H1 (cell line): ENCODE data around the gene TPM1. TPM values are rescaled to one million over a fixed set of nuclear protein-coding genes. Genes with fewer than 3 reads are reported as not detected.

ENCODE experiments used
- CTCF ChIA-PET: fragments of 300-600 bp; sonication (Branson Sonifier 250); formaldehyde crosslinking; loops from one replicate; lab custom pipeline; 2021; ENCODE audit not compliant: partially characterized antibody; lab: Charles Lee
- POLR2A ChIA-PET: fragments of 300-600 bp; sonication (Branson Sonifier 250); formaldehyde crosslinking; loops from one replicate; lab custom pipeline; 2021; ENCODE audit warnings: inconsistent platforms; ENCODE audit not compliant: partially characterized antibody; lab: Charles Lee
- DNase-seq, 2 experiments: peaks; one replicate each; pipeline versions ENCODE4 v3.0.0 to v3.0.0-alpha.2; 2010 to 2022; ENCODE audit warnings: low spot score in 2 of 2, low read depth in 1 of 2, mixed read lengths in 1 of 2
- FAIRE-seq: peaks from 2 replicates; lab custom pipeline; 2011; peaks lifted over from hg19 to GRCh38; lab: Jason Lieb, UNC
- H2AFZ ChIP-seq: 2 replicates; pipeline ENCODE4 v1.8.1; 2012; ENCODE audit warnings: low read length, inconsistent platforms
- H2AK5ac ChIP-seq: 2 replicates; pipeline ENCODE4 v1.6.1; 2013; ENCODE audit warnings: low read depth, low read length
- H2BK120ac ChIP-seq: replicated peaks from 2 replicates; pipeline ENCODE3; 2013; ENCODE audit warnings: low read depth, low read length, inconsistent platforms
- H2BK12ac ChIP-seq: 2 replicates; pipeline ENCODE4 v1.6.1; 2013; ENCODE audit warnings: low read depth, low read length
- H2BK15ac ChIP-seq: 2 replicates; pipeline ENCODE4 v1.6.1; 2013; ENCODE audit warnings: low read length
- H2BK20ac ChIP-seq: 2 replicates; pipeline ENCODE4 v1.6.1; 2013; ENCODE audit warnings: low read length
- H2BK5ac ChIP-seq: 2 replicates; pipeline ENCODE4 v1.6.1; 2013; ENCODE audit warnings: low read depth, low read length
- H3K14ac ChIP-seq: 2 replicates; pipeline ENCODE4 v1.6.1; 2013; ENCODE audit warnings: inconsistent platforms; ENCODE audit not compliant: insufficient read length
- H3K18ac ChIP-seq: 2 replicates; pipeline ENCODE4 v1.6.1; 2013; ENCODE audit warnings: low read length; ENCODE audit errors: extremely low read depth
- H3K23ac ChIP-seq: 2 replicates; pipeline ENCODE4 v1.6.1; 2013; ENCODE audit warnings: inconsistent platforms; ENCODE audit not compliant: insufficient read length
- H3K23me2 ChIP-seq: 2 replicates; pipeline ENCODE4 v1.6.1; 2013; ENCODE audit warnings: low read depth, low read length
- H3K27ac ChIP-seq: 2 replicates; pipeline ENCODE4 v1.6.1; 2011; ENCODE audit warnings: low read depth, low read length, inconsistent platforms
- H3K27me3 ChIP-seq, 4 experiments: replicated peaks in 1 of 4; 1 replicate in 1 of 4; 2 replicates in 3 of 4; pipeline versions ENCODE4 v1.6.1 to v1.8.1; 2011 to 2013; ENCODE audit warnings: low read length in 3 of 4, mild to moderate bottlenecking in 3 of 4, inconsistent platforms in 2 of 4, mixed read lengths in 2 of 4, moderate library complexity in 1 of 4; ENCODE audit not compliant: control insufficient read depth in 3 of 4, insufficient read depth in 3 of 4; ENCODE audit errors: extremely low read depth in 1 of 4
- H3K36me3 ChIP-seq, 4 experiments: 2 replicates each; pipeline versions ENCODE4 v1.6.1 to v1.8.1; 2011 to 2013; ENCODE audit warnings: mild to moderate bottlenecking in 4 of 4, low read length in 3 of 4, moderate library complexity in 2 of 4, control low read depth in 1 of 4, inconsistent platforms in 1 of 4; ENCODE audit not compliant: insufficient read depth in 4 of 4, control insufficient read depth in 2 of 4
- H3K4ac ChIP-seq: replicated peaks from 2 replicates; pipeline ENCODE3; 2013; ENCODE audit warnings: low read length, low read depth, mixed read lengths, inconsistent platforms; ENCODE audit not compliant: insufficient read length
- H3K4me1 ChIP-seq, 4 experiments: replicated peaks in 1 of 4; 1 replicate in 1 of 4; 2 replicates in 3 of 4; pipeline versions ENCODE4 v1.6.1 to v1.8.1; 2011 to 2013; ENCODE audit warnings: low read length in 3 of 4, inconsistent platforms in 2 of 4, mixed read lengths in 1 of 4; ENCODE audit not compliant: insufficient read depth in 4 of 4, control insufficient read depth in 3 of 4
- H3K4me2 ChIP-seq, 2 experiments: 2 replicates each; pipeline versions ENCODE4 v1.6.1 to v1.8.1; 2011 to 2013; ENCODE audit warnings: low read depth in 2 of 2, low read length in 2 of 2, control low read depth in 1 of 2, inconsistent platforms in 1 of 2, mild to moderate bottlenecking in 1 of 2; ENCODE audit not compliant: insufficient read depth in 1 of 2
- H3K4me3 ChIP-seq, 4 experiments: fragments of 200-600, 300-600 bp in 1 of 4; sonication (generic), shearing (Covaris generic), sonication (Bioruptor Twin) in 1 of 4; 2 replicates each; pipeline versions ENCODE4 v1.5.1 to v1.8.1; 2011 to 2016; ENCODE audit warnings: low read length in 4 of 4, low read depth in 3 of 4, control low read depth in 2 of 4, inconsistent platforms in 2 of 4, mild to moderate bottlenecking in 2 of 4, mixed read lengths in 1 of 4, moderate library complexity in 1 of 4; ENCODE audit not compliant: insufficient read depth in 2 of 4; ENCODE audit errors: extremely low read depth in 1 of 4
- H3K56ac ChIP-seq: replicated peaks from 2 replicates; pipeline ENCODE3; 2013; ENCODE audit warnings: low read depth, mild to moderate bottlenecking, mixed read lengths, low read length, inconsistent platforms; ENCODE audit not compliant: insufficient read length
- H3K79me1 ChIP-seq: 2 replicates; pipeline ENCODE4 v1.6.1; 2013; ENCODE audit warnings: low read depth, low read length, control low read depth
- H3K79me2 ChIP-seq, 2 experiments: 2 replicates each; pipeline versions ENCODE4 v1.6.1 to v1.8.1; 2012 to 2013; ENCODE audit warnings: low read length in 2 of 2, mild to moderate bottlenecking in 2 of 2, inconsistent platforms in 1 of 2; ENCODE audit not compliant: insufficient read depth in 2 of 2, control insufficient read depth in 1 of 2
- H3K9ac ChIP-seq, 4 experiments: replicated peaks in 1 of 4; 1 replicate in 1 of 4; 2 replicates in 3 of 4; pipeline versions ENCODE4 v1.6.1 to v1.8.1; 2011 to 2013; ENCODE audit warnings: low read depth in 3 of 4, low read length in 3 of 4, control low read depth in 2 of 4, mild to moderate bottlenecking in 2 of 4, moderate library complexity in 2 of 4, inconsistent platforms in 1 of 4; ENCODE audit errors: extremely low read depth in 1 of 4
- H3K9me3 ChIP-seq, 2 experiments: 2 replicates each; pipeline versions ENCODE4 v1.6.1 to v1.8.1; 2012 to 2013; ENCODE audit warnings: mild to moderate bottlenecking in 2 of 2, moderate library complexity in 2 of 2, control low read depth in 1 of 2, inconsistent platforms in 1 of 2, low read depth in 1 of 2, low read length in 1 of 2, mixed read lengths in 1 of 2; ENCODE audit not compliant: insufficient read depth in 2 of 2
- H4K20me1 ChIP-seq, 2 experiments: replicated peaks in 1 of 2; 2 replicates each; pipeline versions ENCODE3 to v1.8.1; 2011 to 2013; ENCODE audit warnings: inconsistent platforms in 2 of 2, low read length in 2 of 2, mild to moderate bottlenecking in 1 of 2; ENCODE audit not compliant: insufficient read depth in 2 of 2, control insufficient read depth in 1 of 2
- H4K5ac ChIP-seq: 2 replicates; pipeline ENCODE4 v1.6.1; 2013; ENCODE audit warnings: low read length, low read depth, mixed read lengths, inconsistent platforms; ENCODE audit not compliant: insufficient read length
- H4K8ac ChIP-seq: 2 replicates; pipeline ENCODE4 v1.8.0; 2013; ENCODE audit warnings: mild to moderate bottlenecking, moderate library complexity, low read length, inconsistent platforms; ENCODE audit not compliant: insufficient read depth; ENCODE audit errors: extremely low read depth
- H4K91ac ChIP-seq: replicated peaks from 2 replicates; pipeline ENCODE3; 2013; ENCODE audit warnings: low read length, mixed read lengths, inconsistent platforms; ENCODE audit not compliant: insufficient read length
- EP300 ChIP-seq, 2 experiments: IDR thresholded peaks; 1 replicate in 1 of 2; 2 replicates in 1 of 2; pipeline ENCODE4 v1.6.1; 2011 to 2012; ENCODE audit warnings: low read depth in 2 of 2, low read length in 2 of 2, mild to moderate bottlenecking in 2 of 2, borderline replicate concordance in 1 of 2, inconsistent platforms in 1 of 2, moderate library complexity in 1 of 2
- RXRA ChIP-seq: IDR thresholded peaks from 2 replicates; pipeline ENCODE4 v1.6.1; 2011; ENCODE audit warnings: low read depth, mild to moderate bottlenecking, low read length, moderate library complexity; ENCODE audit not compliant: insufficient read depth
- TAF7 ChIP-seq: optimal IDR thresholded peaks from 2 replicates; pipeline ENCODE3; 2011; ENCODE audit warnings: low read depth, mild to moderate bottlenecking, inconsistent platforms, low read length, moderate library complexity, borderline replicate concordance
- TCF12 ChIP-seq: IDR thresholded peaks from 2 replicates; pipeline ENCODE4 v1.6.1; 2011; ENCODE audit warnings: low read depth, mild to moderate bottlenecking, low read length
- WGBS, 2 experiments: shearing (Covaris generic) in 1 of 2; methylation state at CpG; one replicate each; pipeline versions ENCODE4 v1.1.6 to v1.1.7; 2013 to 2015; ENCODE audit warnings: low lambda C conversion rate in 2 of 2, mixed read lengths in 2 of 2, inconsistent platforms in 1 of 2, low coverage in 1 of 2, missing lambda C conversion rate in 1 of 2; ENCODE audit not compliant: insufficient replicate concordance in 2 of 2, insufficient coverage in 1 of 2, insufficient read length in 1 of 2; ENCODE audit errors: extremely low coverage in 1 of 2, missing lambda C conversion rate in 1 of 2; 5-methylcytosine and 5-hydroxymethylcytosine counted together
- polyA plus RNA-seq, 7 experiments: library from polyadenylated mRNA; depleted of rRNA in 3 of 7; stranded (reverse) in 5 of 7; unstranded in 2 of 7; fragments of >200 nt in 5 of 7; fragments of 200-250 nt in 2 of 7; gene quantifications; 1 replicate in 5 of 7; 2 replicates in 1 of 7; 4 replicates in 1 of 7; pipeline versions ENCODE4 v1.2.1 to v1.2.3, GENCODE V29; 2011 to 2013; ENCODE audit warnings: missing spikeins in 2 of 7, mixed read lengths in 2 of 7
- total RNA-seq: library from RNA; stranded (reverse); fragmentation: NEBNext Ultra II Directional; extraction: Animal tissue kit (Norgen Biotek cat#: 25700); gene quantifications from 2 replicates; pipeline ENCODE4 v1.2.1, GENCODE V29; 2021

The TPM1 gene
- total and polyA plus RNA-seq, 2 of the 8 experiments (the other 6 are each of a cell fraction or from before 2014, with no cell fraction given) = 258 to 579 TPM

DNA sequence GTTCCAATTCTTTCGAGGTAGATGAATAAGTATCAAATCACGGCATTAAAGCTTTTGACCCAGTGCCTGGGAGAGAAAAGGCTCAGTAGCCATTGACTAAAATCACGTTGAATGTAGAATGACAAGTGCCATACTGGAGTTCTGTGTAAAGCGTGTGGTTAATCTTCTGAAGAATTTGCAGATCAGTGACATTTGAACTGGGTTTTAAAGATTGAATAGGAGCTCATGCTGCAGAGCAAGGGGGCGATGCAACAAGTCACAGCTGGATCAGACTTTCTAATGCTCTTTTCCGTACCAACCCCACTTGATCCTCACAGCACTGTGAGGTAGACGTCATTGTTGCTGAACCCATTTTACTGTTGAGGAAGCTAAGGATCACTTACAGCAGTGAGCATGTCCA is 49.5 kb upstream of the TPM1 start:
- H2AFZ ChIP-seq = no peak overlapping the region
- no peak overlapping the region for H4K8ac ChIP-seq
- H3K79me1 ChIP-seq = no peaks in the 10 kb centered on the region
- no peak overlapping the region for H3K27ac ChIP-seq
- FAIRE-seq (no peak), DNase-seq (no peak)
- H2BK12ac ChIP-seq = no peak overlapping the region
- H3K23me2 ChIP-seq = no peaks in the 10 kb centered on the region
- no peaks in the 10 kb centered on the region for H4K20me1 ChIP-seq
- no peaks in the 10 kb centered on the region for H3K9me3 ChIP-seq
- H3K79me2 ChIP-seq = no peaks in the 10 kb centered on the region
- POLR2A ChIA-PET = interaction anchor here (1.0 to 1.4 kb wide), 2 partner anchors 14 to 61 kb away, joined by 3 to 5 read pairs; no protein-coding TSS in a partner anchor
- H3K36me3 ChIP-seq = no peaks in the 10 kb centered on the region
- H3K4me1 ChIP-seq = peaks cover 0 to 4% (median under 1%) of the 10 kb centered on the region in 4 experiments; a peak in 4 of 7 replicates
- WGBS, 2 experiments = 84% methylated on average over 7 of the region's 7 CpGs; no CpG with 5 or more reads in 1 of the 2 experiments
- H3K14ac ChIP-seq = no peak overlapping the region
- H2BK20ac ChIP-seq = no peak overlapping the region
- H3K27me3 ChIP-seq = no peaks in the 10 kb centered on the region
- H4K91ac ChIP-seq = no peak overlapping the region
- H3K23ac ChIP-seq = no peak overlapping the region
- H2BK120ac ChIP-seq = no peak overlapping the region
- no peak overlapping the region for H3K9ac ChIP-seq
- CTCF ChIA-PET = interaction anchor here (0.6 to 1.5 kb wide), 8 partner anchors 11 to 334 kb away, joined by 3 to 4 read pairs (median 3); no protein-coding TSS in a partner anchor
- no peak overlapping the region for H2BK5ac ChIP-seq
- H2AK5ac ChIP-seq = no peak overlapping the region
- no peak overlapping the region for H3K56ac ChIP-seq
- no peak overlapping the region for H3K4ac ChIP-seq
- no peak overlapping the region for H3K4me2 ChIP-seq
- no peak overlapping the region for H3K4me3 ChIP-seq
- no peak overlapping the region for H4K5ac ChIP-seq
- H2BK15ac ChIP-seq = no peak overlapping the region
- no peak overlapping the region for H3K18ac ChIP-seq
- TF ChIP-seq EP300 (IDR thresholded peaks at IDR 0.05; ENCODE audit: borderline replicate concordance in 1 of 2, low read depth in 2 of 2, low read length in 2 of 2) = no peak
- TF ChIP-seq TAF7 = no peak
- TF ChIP-seq RXRA = no peak
- TF ChIP-seq TCF12 = no peak
